ENCODE data around the gene PES1.

DNA sequence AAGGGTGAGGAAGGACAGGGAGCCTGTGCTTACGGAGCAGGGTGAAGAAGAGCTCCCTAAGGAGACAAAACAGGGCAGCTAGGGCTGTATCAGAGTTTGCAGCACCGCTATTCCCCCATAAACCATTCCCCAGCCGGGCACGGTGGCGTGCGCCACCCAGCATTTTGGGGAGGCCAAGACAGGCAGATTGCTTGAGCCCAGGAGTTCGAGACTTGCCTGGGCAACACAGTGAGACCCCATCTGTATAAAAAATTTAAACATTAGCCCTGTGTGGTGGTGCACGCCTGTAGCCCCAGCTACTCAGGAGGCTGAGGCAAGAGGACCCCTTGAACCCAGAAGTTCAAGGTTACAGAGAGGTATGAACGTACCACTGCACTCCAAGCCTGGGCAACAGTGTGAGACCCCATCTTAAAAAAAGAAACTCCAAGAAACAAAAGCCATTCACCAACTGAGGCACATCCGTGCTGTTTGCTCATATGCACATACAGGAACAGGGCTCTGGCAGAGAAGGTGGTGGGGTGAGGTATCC, 22.0 kb downstream of the PES1 start:
- TF ChIP-seq POLR2AphosphoS5 (IDR thresholded peaks at IDR 0.05; ENCODE audit: low read depth) (no peak), REST (IDR thresholded peaks at IDR 0.05; ENCODE audit: unreplicated experiment) (no peak)

Data from GM23338 (cell line).